HCT116 (cell line): Measurements from ENCODE around the gene C20orf141. TPM values are rescaled to one million over a fixed set of nuclear protein-coding genes. Genes with fewer than 3 reads are reported as not detected.
A peak's percentile ranks its signal among the peaks of the same experiment; 100 is the strongest.

Experiments used
- ATAC-seq: fragments of 200-7000 bp; cut with Tn5 transposase; 2 replicates; pipeline ENCODE4 v1.9.1; 2020; ENCODE audit warnings: mild to moderate bottlenecking, moderate library complexity
- BruUV-seq: library from RNA; stranded (reverse); fragments of 400-500 nt; replicated peaks from 2 replicates; lab custom pipeline; 2021; lab: Mats Ljungman, UMichigan
- CTCF ChIA-PET: fragments of 300-600 bp; sonication (Branson Sonifier 250); formaldehyde crosslinking; loops from one replicate; lab custom pipeline; 2021; ENCODE audit warnings: antibody characterized with exemption; lab: Charles Lee
- POLR2A ChIA-PET: fragments of 300-600, 350-600 bp; sonication (Branson Sonifier 250); formaldehyde crosslinking; loops from one replicate; lab custom pipeline; 2021; ENCODE audit warnings: antibody characterized with exemption; lab: Charles Lee
- RAD21 ChIA-PET, 2 experiments: fragments of 300-600 bp; sonication (Branson Sonifier 250); formaldehyde crosslinking; loops; one replicate each; lab custom pipeline; 2023; ENCODE audit warnings: low total read pairs in 2 of 2; ENCODE audit not compliant: uncharacterized antibody in 2 of 2, unreplicated experiment in 2 of 2, low non-redundant PET in 1 of 2; lab: Charles Lee
- DNase-seq: peaks from one replicate; pipeline ENCODE4 v3.0.0-alpha.2; 2010; ENCODE audit warnings: low read depth, low spot score
- H2AFZ ChIP-seq: fragments of 200-600 bp; shearing (Covaris generic), sonication (generic); 2 replicates; pipeline ENCODE4 v1.6.1; 2017; ENCODE audit warnings: low read depth, mixed run types, mixed read lengths, antibody characterized with exemption, low read length; ENCODE audit not compliant: poor library complexity, severe bottlenecking
- H3K27ac ChIP-seq: 2 replicates; pipeline ENCODE4 v1.5.1; 2012; ENCODE audit warnings: low read depth, low read length
- H3K27me3 ChIP-seq: fragments of 200-600 bp; sonication (generic); 2 replicates; pipeline ENCODE4 v1.6.1; 2016; ENCODE audit warnings: mixed run types, low read length, mixed read lengths; ENCODE audit not compliant: insufficient read depth
- H3K36me3 ChIP-seq, 2 experiments: fragments of 200-500 bp in 1 of 2; fragments of 200-600 bp in 1 of 2; sonication (Bioruptor generic) in 1 of 2; sonication (generic) in 1 of 2; 2 replicates each; pipeline versions ENCODE4 v1.5.1 to v1.6.1; 2014 to 2016; ENCODE audit warnings: low read length in 2 of 2, inconsistent platforms in 1 of 2, mixed read lengths in 1 of 2, mixed run types in 1 of 2; ENCODE audit not compliant: insufficient read depth in 2 of 2, control insufficient read depth in 1 of 2
- H3K4me1 ChIP-seq, 2 experiments: fragments of 200-600 bp in 1 of 2; sonication (generic) in 1 of 2; 2 replicates each; pipeline versions ENCODE4 v1.5.1 to v1.6.1; 2012 to 2017; ENCODE audit warnings: low read length in 2 of 2, inconsistent platforms in 1 of 2, mild to moderate bottlenecking in 1 of 2, mixed read lengths in 1 of 2, mixed run types in 1 of 2, moderate library complexity in 1 of 2; ENCODE audit not compliant: insufficient read depth in 2 of 2, control insufficient read depth in 1 of 2
- H3K4me2 ChIP-seq: fragments of 200-600 bp; sonication (generic); 2 replicates; pipeline ENCODE4 v1.6.1; 2017; ENCODE audit warnings: mixed run types, low read length, mixed read lengths
- H3K4me3 ChIP-seq, 2 experiments: fragments of 200-600 bp in 1 of 2; sonication (generic) in 1 of 2; replicated peaks in 1 of 2; 2 replicates each; pipeline ENCODE4 v1.5.1; 2011 to 2016; ENCODE audit warnings: low read length in 2 of 2, control low read depth in 1 of 2, low read depth in 1 of 2, mild to moderate bottlenecking in 1 of 2, mixed read lengths in 1 of 2, mixed run types in 1 of 2
- H3K79me2 ChIP-seq: fragments of 200-600 bp; sonication (generic); 2 replicates; pipeline ENCODE4 v1.6.1; 2017; ENCODE audit warnings: mild to moderate bottlenecking, mixed run types, low read length, moderate library complexity, mixed read lengths; ENCODE audit not compliant: insufficient read depth
- H3K9ac ChIP-seq: fragments of 200-600 bp; sonication (generic); 2 replicates; pipeline ENCODE4 v1.6.1; 2016; ENCODE audit warnings: low read length, mixed read lengths
- H3K9me2 ChIP-seq: fragments of 200-600 bp; sonication (generic), shearing (Covaris generic); 2 replicates; pipeline ENCODE4 v1.6.1; 2017; ENCODE audit warnings: mixed run types, mild to moderate bottlenecking, moderate library complexity; ENCODE audit not compliant: insufficient read depth
- H3K9me3 ChIP-seq, 2 experiments: fragments of 200-500 bp in 1 of 2; fragments of 200-600 bp in 1 of 2; sonication (Bioruptor generic) in 1 of 2; sonication (generic) in 1 of 2; 2 replicates each; pipeline ENCODE4 v1.6.1; 2014 to 2017; ENCODE audit warnings: low read length in 2 of 2, mixed read lengths in 2 of 2, inconsistent platforms in 1 of 2, low read depth in 1 of 2, mild to moderate bottlenecking in 1 of 2, mixed run types in 1 of 2, moderate library complexity in 1 of 2; ENCODE audit not compliant: control insufficient read depth in 1 of 2, insufficient read depth in 1 of 2
- H4K20me1 ChIP-seq: fragments of 200-600 bp; sonication (generic), shearing (Covaris generic); 2 replicates; pipeline ENCODE4 v1.6.1; 2017; ENCODE audit warnings: mixed run types, mild to moderate bottlenecking, moderate library complexity; ENCODE audit not compliant: insufficient read depth
- CBX3 ChIP-seq: IDR thresholded peaks from 2 replicates; pipeline ENCODE4 v1.6.1; 2012; ENCODE audit warnings: low read depth
- CEBPB ChIP-seq: IDR thresholded peaks from 2 replicates; pipeline ENCODE4 v1.6.1; 2012; ENCODE audit warnings: low read depth
- CTCF ChIP-seq, 3 experiments: fragments of 200-600 bp in 1 of 3; sonication (generic) in 1 of 3; IDR thresholded peaks in 2 of 3; conservative IDR thresholded peaks in 1 of 3; 2 replicates each; pipeline ENCODE4 v1.5.1; 2012 to 2017; ENCODE audit warnings: low read depth in 2 of 3, low read length in 2 of 3, antibody characterized with exemption in 1 of 3, borderline replicate concordance in 1 of 3, control low read depth in 1 of 3, mild to moderate bottlenecking in 1 of 3, mixed read lengths in 1 of 3, mixed run types in 1 of 3, moderate library complexity in 1 of 3; ENCODE audit not compliant: insufficient read depth in 1 of 3
- EGR1 ChIP-seq: IDR thresholded peaks from 2 replicates; pipeline ENCODE4 v1.6.1; 2012; ENCODE audit warnings: low read depth
- ELF1 ChIP-seq: IDR thresholded peaks from 2 replicates; pipeline ENCODE4 v1.6.1; 2012; ENCODE audit warnings: low read depth, borderline replicate concordance
- EZH2 ChIP-seq: fragments of 200-600 bp; sonication (generic); IDR thresholded peaks from 2 replicates; pipeline ENCODE4 v1.6.1; 2017; ENCODE audit warnings: antibody characterized with exemption, mixed run types
- FOSL1 ChIP-seq: IDR thresholded peaks from 2 replicates; pipeline ENCODE4 v1.6.1; 2012; ENCODE audit warnings: low read depth
- POLR2A ChIP-seq: IDR thresholded peaks from 2 replicates; pipeline ENCODE4 v1.7.0; 2011; ENCODE audit warnings: borderline replicate concordance; ENCODE audit not compliant: insufficient read depth, insufficient read length; ENCODE audit errors: extremely low read depth
- POLR2AphosphoS5 ChIP-seq: IDR thresholded peaks from 2 replicates; pipeline ENCODE4 v1.6.1; 2011; ENCODE audit warnings: mild to moderate bottlenecking, low read depth, low read length, moderate library complexity
- RAD21 ChIP-seq: IDR thresholded peaks from 2 replicates; pipeline ENCODE4 v1.6.1; 2012; ENCODE audit warnings: low read depth, mild to moderate bottlenecking
- REST ChIP-seq: IDR thresholded peaks from 2 replicates; pipeline ENCODE4 v1.6.1; 2012; ENCODE audit warnings: low read depth
- SIN3A ChIP-seq: IDR thresholded peaks from 2 replicates; pipeline ENCODE4 v1.6.1; 2012; ENCODE audit warnings: low read depth
- SRF ChIP-seq: IDR thresholded peaks from 2 replicates; pipeline ENCODE4 v1.6.1; 2012; ENCODE audit warnings: low read depth
- TCF7L2 ChIP-seq: IDR thresholded peaks from 2 replicates; pipeline ENCODE4 v1.7.0; 2011; ENCODE audit warnings: borderline replicate concordance, inconsistent platforms; ENCODE audit not compliant: insufficient read depth, insufficient read length; ENCODE audit errors: extremely low read depth
- ZNF274 ChIP-seq: fragments of 200-500 bp; sonication (Bioruptor generic); IDR thresholded peaks from 2 replicates; pipeline ENCODE4 v1.6.1; 2014; ENCODE audit warnings: mild to moderate bottlenecking, low read depth, low read length, inconsistent platforms
- intact Hi-C: fragments of 100-400 bp; cut with micrococcal nuclease; formaldehyde crosslinking; loops from 2 replicates; pipeline ENCODE4 v1.10.0; 2022
- total RNA-seq: library from RNA; stranded (reverse); gene quantifications from one replicate; pipeline ENCODE4 v1.2.1, GENCODE V29; 2021; ENCODE audit not compliant: unreplicated experiment

The C20orf141 gene
- total RNA-seq, 1 experiment from 2014 or later = not detected

- H3K9ac ChIP-seq = no peak overlapping the region
- H3K27me3 ChIP-seq = peaks cover 8% of the 10 kb centered on the region; the same call in 1 of the 2 replicates
- H3K4me2 ChIP-seq = peak overlapping the region; percentile 11; the same call in 1 of the 2 replicates
- peaks cover 8 to 13% of the 10 kb centered on the region in 2 experiments; a peak in 3 of 4 replicates for H3K4me1 ChIP-seq
- H3K4me3 ChIP-seq = no peak overlapping the region
- no peak overlapping the region for H3K27ac ChIP-seq
- H3K9me3 ChIP-seq = no peaks in the 10 kb centered on the region
- H3K79me2 ChIP-seq = no peaks in the 10 kb centered on the region
- CTCF ChIA-PET = no interaction called here
- H2AFZ ChIP-seq = no peak overlapping the region
- ATAC-seq = no peak
- no TSS peak for BruUV-seq
- H3K36me3 ChIP-seq = no peaks in the 10 kb centered on the region
- DNase-seq = no peak
- intact Hi-C loops = no loop called here
- no peaks in the 10 kb centered on the region for H4K20me1 ChIP-seq
- RAD21 ChIA-PET = no interaction called here
- POLR2A ChIA-PET = no interaction called here
- TF ChIP-seq POLR2A (no peak), ZNF274 (no peak), EZH2 (no peak), SRF (no peak), ELF1 (no peak), CBX3 (no peak), EGR1 (no peak), RAD21 (no peak), CEBPB (no peak), POLR2AphosphoS5 (no peak), CTCF (IDR thresholded peaks at IDR 0.05 in 2 of 3, conservative IDR thresholded peaks at IDR 0.05 in 1 of 3; ENCODE audit: borderline replicate concordance in 1 of 3, insufficient read depth in 1 of 3, low read depth in 2 of 3, low read length in 2 of 3) (no peak), REST (no peak), SIN3A (no peak), FOSL1 (no peak), TCF7L2 (no peak)
- H3K9me2 ChIP-seq = no peaks in the 10 kb centered on the region
Measured at GRCh38 chr20:2798095-2798805, 16.5 kb upstream of the C20orf141 start.
